HL-60 (cell line): ENCODE measurements around the gene PDZD4.

Experiments
- DNase-seq, 2 experiments: peaks; one replicate each; pipeline ENCODE4 v3.0.0-alpha.2; 2010 to 2020; ENCODE audit warnings: low read depth in 1 of 2, low spot score in 1 of 2
- H3K27ac ChIP-seq: fragments of 250-450 bp; sonication (Bioruptor Pico); replicated peaks from 2 replicates; pipeline ENCODE4 v1.5.1; 2020; ENCODE audit warnings: mild to moderate bottlenecking, moderate library complexity
- H3K27me3 ChIP-seq: fragments of 250-450 bp; sonication (Bioruptor Pico); 2 replicates; pipeline ENCODE4 v1.5.1; 2021; ENCODE audit warnings: mild to moderate bottlenecking, moderate library complexity; ENCODE audit not compliant: insufficient read depth, poor library complexity, severe bottlenecking
- H3K4me3 ChIP-seq: replicated peaks from 2 replicates; pipeline ENCODE4 v1.5.1; 2011; ENCODE audit warnings: mild to moderate bottlenecking, control low read depth, low read length; ENCODE audit not compliant: insufficient read depth
- GABPA ChIP-seq: IDR thresholded peaks from 2 replicates; pipeline ENCODE4 v1.6.1; 2012; ENCODE audit warnings: low read depth
- POLR2AphosphoS5 ChIP-seq: IDR thresholded peaks from 2 replicates; pipeline ENCODE4 v1.6.1; 2012; ENCODE audit warnings: low read depth
- REST ChIP-seq: IDR thresholded peaks from 2 replicates; pipeline ENCODE4 v1.6.1; 2012; ENCODE audit warnings: low read depth; ENCODE audit not compliant: insufficient replicate concordance
- SPI1 ChIP-seq: IDR thresholded peaks from 2 replicates; pipeline ENCODE4 v1.6.1; 2012; ENCODE audit warnings: low read depth, mild to moderate bottlenecking, borderline replicate concordance
- TF ChIP-seq, protein P1 (sequence below): IDR thresholded peaks from one replicate; pipeline ENCODE4 v1.5.1; 2011; ENCODE audit warnings: low read length, control low read depth, inconsistent platforms; ENCODE audit not compliant: insufficient read depth

Gene PDZD4

GRCh38 chrX:153771415-153772315 lies 58.7 kb downstream of the PDZD4 start:
- Histone ChIP-seq H3K4me3 (no peak overlapping the region), H3K27me3 (no peaks in the 10 kb centered on the region), H3K27ac (no peak overlapping the region)
- TF ChIP-seq GABPA (no peak), SPI1 (no peak), POLR2AphosphoS5 (no peak), REST (no peak)
- TF ChIP-seq, protein P1, sequence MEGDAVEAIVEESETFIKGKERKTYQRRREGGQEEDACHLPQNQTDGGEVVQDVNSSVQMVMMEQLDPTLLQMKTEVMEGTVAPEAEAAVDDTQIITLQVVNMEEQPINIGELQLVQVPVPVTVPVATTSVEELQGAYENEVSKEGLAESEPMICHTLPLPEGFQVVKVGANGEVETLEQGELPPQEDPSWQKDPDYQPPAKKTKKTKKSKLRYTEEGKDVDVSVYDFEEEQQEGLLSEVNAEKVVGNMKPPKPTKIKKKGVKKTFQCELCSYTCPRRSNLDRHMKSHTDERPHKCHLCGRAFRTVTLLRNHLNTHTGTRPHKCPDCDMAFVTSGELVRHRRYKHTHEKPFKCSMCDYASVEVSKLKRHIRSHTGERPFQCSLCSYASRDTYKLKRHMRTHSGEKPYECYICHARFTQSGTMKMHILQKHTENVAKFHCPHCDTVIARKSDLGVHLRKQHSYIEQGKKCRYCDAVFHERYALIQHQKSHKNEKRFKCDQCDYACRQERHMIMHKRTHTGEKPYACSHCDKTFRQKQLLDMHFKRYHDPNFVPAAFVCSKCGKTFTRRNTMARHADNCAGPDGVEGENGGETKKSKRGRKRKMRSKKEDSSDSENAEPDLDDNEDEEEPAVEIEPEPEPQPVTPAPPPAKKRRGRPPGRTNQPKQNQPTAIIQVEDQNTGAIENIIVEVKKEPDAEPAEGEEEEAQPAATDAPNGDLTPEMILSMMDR = no peak
- no peak for DNase-seq

- Histone ChIP-seq H3K27ac (no peak overlapping the region), H3K4me3 (no peak overlapping the region), H3K27me3 (no peaks in the 10 kb centered on the region)
- TF ChIP-seq POLR2AphosphoS5 (no peak), GABPA (no peak), REST (no peak), SPI1 (no peak)
- TF ChIP-seq, protein P1 = no peak
- DNase-seq = no peak
These were observed 59.5 kb downstream of the PDZD4 start for GRCh38 chrX:153770601-153771414.

DNA sequence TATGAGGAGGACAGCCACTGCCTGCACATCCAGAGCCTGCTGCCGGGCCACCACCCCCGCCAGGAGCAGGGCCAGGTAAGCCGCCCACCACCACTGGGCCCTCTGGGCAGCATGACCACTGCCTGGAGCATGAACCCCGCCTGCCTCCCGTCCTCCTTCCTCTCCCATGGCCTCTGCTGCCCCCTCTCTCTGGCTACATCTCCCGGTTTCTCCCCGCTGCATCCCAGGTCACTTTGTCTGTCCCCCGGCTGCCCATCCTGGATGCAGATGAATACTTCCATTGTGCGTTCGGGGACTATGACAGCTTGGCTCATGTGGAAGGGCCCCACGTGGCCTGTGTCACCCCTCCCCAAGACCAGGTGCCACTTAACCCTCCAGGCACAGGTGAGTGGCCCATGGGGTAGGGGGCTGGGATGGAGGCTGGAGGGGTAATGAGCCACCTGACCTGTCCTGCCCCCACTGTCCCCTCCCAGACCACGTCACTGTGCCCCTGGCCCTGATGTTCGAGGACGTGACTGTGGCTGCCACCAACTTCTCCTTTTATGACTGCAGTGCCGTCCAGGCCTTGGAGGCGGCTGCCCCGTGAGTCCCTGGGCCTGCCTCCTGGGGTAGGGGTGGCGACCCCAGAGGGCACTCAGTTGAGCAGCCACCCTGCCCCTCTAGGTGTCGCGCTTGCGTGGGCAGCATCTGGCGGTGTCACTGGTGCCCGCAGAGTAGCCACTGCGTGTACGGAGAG lies 60.3 kb downstream of the PDZD4 start:
- no peak overlapping the region for H3K27ac ChIP-seq
- TF ChIP-seq GABPA = no peak
- TF ChIP-seq REST = no peak
- no peak for TF ChIP-seq POLR2AphosphoS5
- TF ChIP-seq, protein P1 = no peak
- no peak for TF ChIP-seq SPI1
- H3K27me3 ChIP-seq = no peaks in the 10 kb centered on the region
- DNase-seq = no peak
- no peak overlapping the region for H3K4me3 ChIP-seq
